ENCODE results near the gene PRKN.

DNA sequence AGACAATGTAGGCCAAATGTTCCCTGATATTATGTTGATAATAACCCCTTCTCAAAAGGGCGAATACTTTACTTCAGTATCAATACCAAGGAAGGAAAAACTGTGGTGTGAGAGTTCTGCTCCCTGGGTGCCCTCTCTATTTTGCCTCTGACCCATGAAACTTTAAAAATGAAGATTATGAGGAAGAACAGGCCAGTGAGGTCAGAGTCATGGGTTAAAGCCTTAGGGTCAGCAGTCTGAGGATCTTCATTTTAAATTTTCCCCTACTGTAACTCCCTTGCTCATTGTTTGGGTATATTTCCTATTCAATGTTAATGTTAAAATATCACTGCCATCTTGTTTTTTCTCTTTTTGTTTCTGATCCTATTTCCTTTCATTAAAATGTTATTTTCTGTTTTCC is 47.9 kb downstream of the PRKN start:
- TF ChIP-seq POLR2A (IDR thresholded peaks at IDR 0.05) (no peak), CTCF (IDR thresholded peaks at IDR 0.05) (no peak)
